Measurements from ENCODE around the gene NPC1. TPM values are rescaled to one million over a fixed set of nuclear protein-coding genes. Genes with fewer than 3 reads are reported as not detected.

NPC1 gene
- total and polyA plus RNA-seq, 2 donors (not counting 3 experiments of a cell fraction or from before 2014, with no cell fraction given) = 40.6 to 45.2 TPM

DNA sequence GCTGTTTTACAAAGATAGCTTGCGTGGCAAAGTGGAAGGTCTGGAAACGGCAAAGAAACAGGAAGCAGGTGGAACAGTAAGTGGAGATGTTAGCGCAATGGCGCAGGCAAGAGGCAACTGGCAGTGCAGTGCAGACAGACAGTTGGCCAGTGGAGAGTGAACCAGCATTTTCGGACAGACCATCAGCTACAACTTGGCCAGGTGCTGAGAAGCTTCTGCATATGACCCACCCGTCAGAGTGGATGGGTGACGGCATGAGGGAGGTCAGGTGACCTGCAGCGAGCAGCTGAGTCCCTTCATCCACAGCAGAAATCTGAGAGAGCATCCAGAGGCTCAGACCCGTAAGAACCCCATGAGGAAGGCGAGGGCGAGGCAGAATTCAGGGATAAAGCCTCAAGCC, 33.8 kb downstream of the NPC1 start:
- CTCF ChIA-PET = interaction anchor here (0.7 to 1.3 kb wide), 2 partner anchors 9 to 151 kb away, joined by 3 to 4 read pairs; no protein-coding TSS in a partner anchor
- H3K4me3 ChIP-seq (replicated peaks in 1 of 3; ENCODE audit: insufficient read depth in 1 of 3, low read depth in 1 of 3, low read length in 3 of 3) = no peak overlapping the region
- no peaks in the 10 kb centered on the region for H3K9me1 ChIP-seq (replicated peaks; ENCODE audit: control insufficient read depth, extremely low read depth, insufficient read depth, low read length)
- intact Hi-C loops (cut with micrococcal nuclease) = no loop called here
- no peak for DNase-seq (ENCODE audit: low read depth, low spot score)
- TF ChIP-seq MYC (IDR thresholded peaks at IDR 0.05; ENCODE audit: low read depth, low read length) (no peak), EZH2 (IDR thresholded peaks at IDR 0.05; ENCODE audit: borderline replicate concordance, low read depth, low read length, severe bottlenecking) (no peak)
- H3K4me2 ChIP-seq (ENCODE audit: insufficient read depth, low read length) = no peak overlapping the region
- no peaks in the 10 kb centered on the region for H3K79me2 ChIP-seq (ENCODE audit: control insufficient read depth, insufficient read depth, low read length)
- POLR2A ChIA-PET = no interaction called here
- H3K9ac ChIP-seq (replicated peaks; ENCODE audit: extremely low read depth, insufficient read depth, low read length) = no peak overlapping the region
- no peaks in the 10 kb centered on the region for H3K27me3 ChIP-seq (ENCODE audit: control insufficient read depth in 2 of 2, insufficient read depth in 2 of 2, low read length in 2 of 2)
- no peaks in the 10 kb centered on the region for H3K4me1 ChIP-seq (ENCODE audit: control insufficient read depth, extremely low read depth, insufficient read depth, low read length)
- FAIRE-seq = no peak
- no peaks in the 10 kb centered on the region for H3K9me3 ChIP-seq (replicated peaks; ENCODE audit: control insufficient read depth, insufficient read depth, low read length)
- no peaks in the 10 kb centered on the region for H4K20me1 ChIP-seq (replicated peaks; ENCODE audit: control insufficient read depth, extremely low read depth, insufficient read depth, low read length)
- H2AFZ ChIP-seq (ENCODE audit: low read depth, low read length) = no peak overlapping the region
- no peak overlapping the region for H3K27ac ChIP-seq (ENCODE audit: insufficient read depth, low read depth, low read length)
- peaks cover 7 to 19% of the 10 kb centered on the region in 2 experiments for H3K36me3 ChIP-seq (ENCODE audit: control insufficient read depth in 2 of 2, extremely low read depth in 1 of 2, insufficient read depth in 2 of 2, low read length in 2 of 2)
- dilution Hi-C loops (cut with MboI; ENCODE audit: extremely low pct_ligation_motif_present, low sequenced_read_pairs) = no loop called here
- BruUV-seq (replicated peaks) = no TSS peak

GRCh38 chr18:23551978-23552377, 34.3 kb downstream of the NPC1 start:
- TF ChIP-seq, protein P1, sequence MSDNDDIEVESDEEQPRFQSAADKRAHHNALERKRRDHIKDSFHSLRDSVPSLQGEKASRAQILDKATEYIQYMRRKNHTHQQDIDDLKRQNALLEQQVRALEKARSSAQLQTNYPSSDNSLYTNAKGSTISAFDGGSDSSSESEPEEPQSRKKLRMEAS (IDR thresholded peaks at IDR 0.05; ENCODE audit: insufficient read depth, insufficient read length) = no peak
- TF ChIP-seq POLR2A (IDR thresholded peaks at IDR 0.05; ENCODE audit: low read depth, low read length) (no peak), MYC (IDR thresholded peaks at IDR 0.05; ENCODE audit: low read depth, low read length) (no peak), EZH2 (IDR thresholded peaks at IDR 0.05; ENCODE audit: borderline replicate concordance, low read depth, low read length, severe bottlenecking) (no peak), POLR2AphosphoS5 (IDR thresholded peaks at IDR 0.05; ENCODE audit: insufficient read depth, low read depth, low read length) (no peak), GATA2 (IDR thresholded peaks at IDR 0.05; ENCODE audit: insufficient read depth, insufficient read length, low read depth, low read length) (no peak), FOS (IDR thresholded peaks at IDR 0.05; ENCODE audit: borderline replicate concordance, insufficient read depth, low read length) (no peak), JUN (IDR thresholded peaks at IDR 0.05; ENCODE audit: borderline replicate concordance, insufficient read depth, insufficient read length, low read depth) (no peak), CTCF (IDR thresholded peaks at IDR 0.05; ENCODE audit: extremely low read depth in 1 of 2, insufficient read depth in 1 of 2, low read depth in 1 of 2, low read length in 2 of 2) (no peak)
- no peaks in the 10 kb centered on the region for H4K20me1 ChIP-seq (replicated peaks; ENCODE audit: control insufficient read depth, extremely low read depth, insufficient read depth, low read length)
- ChIA-PET CTCF (interaction anchor here (0.7 to 1.3 kb wide), 2 partner anchors 10 to 151 kb away, joined by 3 to 4 read pairs; no protein-coding TSS in a partner anchor), POLR2A (no interaction called here)
- H3K36me3 ChIP-seq (ENCODE audit: control insufficient read depth in 2 of 2, extremely low read depth in 1 of 2, insufficient read depth in 2 of 2, low read length in 2 of 2) = peaks cover 7 to 19% of the 10 kb centered on the region in 2 experiments
- no peaks in the 10 kb centered on the region for H3K9me3 ChIP-seq (replicated peaks; ENCODE audit: control insufficient read depth, insufficient read depth, low read length)
- no peaks in the 10 kb centered on the region for H3K79me2 ChIP-seq (ENCODE audit: control insufficient read depth, insufficient read depth, low read length)
- dilution Hi-C loops (cut with MboI; ENCODE audit: extremely low pct_ligation_motif_present, low sequenced_read_pairs) (no loop called here), intact Hi-C loops (cut with micrococcal nuclease) (no loop called here)
- H3K4me1 ChIP-seq (ENCODE audit: control insufficient read depth, extremely low read depth, insufficient read depth, low read length) = no peaks in the 10 kb centered on the region
- no peak overlapping the region for H3K4me2 ChIP-seq (ENCODE audit: insufficient read depth, low read length)
- DNase-seq (ENCODE audit: low read depth, low spot score) = no peak
- BruUV-seq (replicated peaks) = no TSS peak
- H3K9me1 ChIP-seq (replicated peaks; ENCODE audit: control insufficient read depth, extremely low read depth, insufficient read depth, low read length) = no peaks in the 10 kb centered on the region
- no peak overlapping the region for H3K9ac ChIP-seq (replicated peaks; ENCODE audit: extremely low read depth, insufficient read depth, low read length)
- no peaks in the 10 kb centered on the region for H3K27me3 ChIP-seq (ENCODE audit: control insufficient read depth in 2 of 2, insufficient read depth in 2 of 2, low read length in 2 of 2)
- no peak overlapping the region for H2AFZ ChIP-seq (ENCODE audit: low read depth, low read length)
- no peak overlapping the region for H3K27ac ChIP-seq (ENCODE audit: insufficient read depth, low read depth, low read length)
- no peak overlapping the region for H3K4me3 ChIP-seq (replicated peaks in 1 of 3; ENCODE audit: insufficient read depth in 1 of 3, low read depth in 1 of 3, low read length in 3 of 3)
- no peak for FAIRE-seq

Data from endothelial cell of umbilical vein (primary cell).